IPS-NIHi11 (cell line): Measurements from ENCODE around the gene PYGO1.
A peak's percentile ranks its signal among the peaks of the same experiment; 100 is the strongest.
"Not testable (repeated sequence)": the region's sequence is repeated elsewhere in the genome, so short reads cannot be mapped to it uniquely, and the experiment has no call there.

Experiments used
- DNase-seq: peaks from one replicate; pipeline ENCODE4 v3.0.0; 2012; ENCODE audit warnings: mixed read lengths, low spot score

PYGO1 gene, protein sequence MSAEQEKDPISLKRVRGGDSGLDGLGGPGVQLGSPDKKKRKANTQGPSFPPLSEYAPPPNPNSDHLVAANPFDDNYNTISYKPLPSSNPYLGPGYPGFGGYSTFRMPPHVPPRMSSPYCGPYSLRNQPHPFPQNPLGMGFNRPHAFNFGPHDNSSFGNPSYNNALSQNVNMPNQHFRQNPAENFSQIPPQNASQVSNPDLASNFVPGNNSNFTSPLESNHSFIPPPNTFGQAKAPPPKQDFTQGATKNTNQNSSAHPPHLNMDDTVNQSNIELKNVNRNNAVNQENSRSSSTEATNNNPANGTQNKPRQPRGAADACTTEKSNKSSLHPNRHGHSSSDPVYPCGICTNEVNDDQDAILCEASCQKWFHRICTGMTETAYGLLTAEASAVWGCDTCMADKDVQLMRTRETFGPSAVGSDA

DNA sequence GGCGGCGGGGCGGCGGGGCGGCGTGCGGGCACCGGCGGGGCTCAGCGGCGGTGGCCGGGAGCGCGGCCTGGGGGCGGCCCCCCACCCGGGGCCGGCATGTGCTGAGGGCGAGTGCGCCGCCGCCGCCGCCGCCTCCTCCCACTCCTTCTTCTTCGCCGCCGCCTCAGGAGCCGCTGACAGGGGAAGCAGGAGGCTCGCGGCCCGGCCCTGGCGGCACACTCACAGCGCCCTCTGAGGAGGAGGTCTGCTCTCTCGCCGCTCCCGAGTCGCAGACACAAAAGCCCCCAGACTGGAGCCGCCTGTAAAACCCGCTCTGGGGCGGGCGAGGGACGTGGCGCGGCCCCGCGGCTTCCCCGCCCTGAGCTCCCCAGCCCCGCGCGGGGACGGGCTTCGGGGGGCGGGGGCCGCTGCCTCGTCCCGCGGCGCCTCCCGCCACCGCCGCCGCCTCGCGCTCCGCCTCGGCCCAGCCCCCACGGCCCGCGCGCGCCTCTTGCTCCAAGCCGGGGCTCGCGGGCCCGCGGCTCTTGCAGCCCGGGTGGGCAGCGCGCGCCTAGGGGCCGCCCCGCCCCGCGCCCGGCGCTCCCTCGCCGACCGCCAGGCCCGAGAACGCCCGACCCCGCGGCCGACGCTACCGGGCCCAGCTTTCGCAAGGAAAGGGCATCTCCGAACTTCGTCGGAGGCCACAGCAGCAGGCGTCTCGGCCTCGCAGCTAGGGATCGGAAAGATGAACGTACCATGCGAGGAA, at the start of gene PYGO1:
PYGO1 (minus strand) TSS at position 276 of the 745 bp plus-strand sequence. CDS start 462 bp downstream, outside the sequence.
- DNase-seq = peak; percentile 88

GRCh38 chr15:55637086-55637485, 48.9 kb upstream of the PYGO1 start:
- no peak for DNase-seq

DNA sequence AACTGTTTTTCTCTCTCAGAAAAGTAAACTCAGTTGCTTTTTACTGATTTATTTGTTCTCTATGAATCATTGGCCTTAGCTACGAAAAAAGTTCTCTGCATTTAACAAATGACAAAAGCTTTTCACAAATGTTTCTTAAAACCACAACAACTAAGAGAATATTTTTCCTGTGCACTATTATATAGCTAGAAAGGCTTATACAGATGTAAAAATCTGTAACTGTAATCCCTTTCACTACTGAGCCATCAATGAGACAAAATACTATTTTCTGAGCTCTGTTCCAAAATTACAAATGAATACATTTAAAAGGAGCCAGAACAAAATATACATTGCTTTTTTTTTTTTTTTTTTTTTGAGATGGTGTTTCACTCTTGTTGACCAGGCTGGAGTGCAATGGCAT, 45.6 kb upstream of the PYGO1 start:
- no peak for DNase-seq

DNA sequence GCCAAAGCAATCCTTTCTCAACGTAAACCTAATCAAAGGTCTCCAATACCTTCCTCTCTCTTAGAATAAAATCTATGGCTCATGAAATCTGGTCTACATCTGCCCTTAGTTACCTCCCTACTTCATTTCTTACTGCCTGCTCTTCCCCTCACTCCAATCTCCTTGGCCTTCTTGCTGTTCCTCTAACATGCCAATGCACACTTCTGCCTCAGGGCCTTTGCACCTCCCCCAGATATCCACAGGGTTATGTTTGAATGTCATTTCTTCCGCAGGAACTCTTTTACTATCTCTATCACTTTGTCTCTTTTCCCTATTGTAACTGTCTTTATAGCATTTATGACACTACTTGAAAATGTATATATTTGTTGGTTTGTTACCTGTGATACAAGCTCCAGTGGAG, 44.3 kb upstream of the PYGO1 start:
- DNase-seq = no peak

GRCh38 chr15:55630858-55631257, 42.7 kb upstream of the PYGO1 start:
- DNase-seq = no peak

DNA sequence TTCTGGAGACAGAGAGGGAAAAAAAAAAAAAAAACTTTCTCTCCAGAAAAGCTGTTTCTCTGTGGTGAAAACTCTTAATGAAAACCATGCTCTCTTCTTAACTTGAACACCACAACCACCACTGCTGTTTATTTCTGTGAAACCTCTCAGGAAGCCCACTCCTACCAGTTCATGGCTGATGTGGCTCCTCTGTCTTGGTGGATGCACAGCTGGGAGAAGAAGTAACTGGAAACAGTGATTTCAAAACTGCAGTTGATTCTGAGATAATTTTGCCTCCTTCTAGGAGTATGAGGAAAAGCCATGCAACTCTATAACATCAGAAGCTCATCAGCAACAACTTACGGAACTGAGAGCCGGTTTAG, 40.2 kb upstream of the PYGO1 start:
- no peak for DNase-seq

GRCh38 chr15:55627730-55628368, 39.7 kb upstream of the PYGO1 start:
- DNase-seq = peak; percentile 46

DNA sequence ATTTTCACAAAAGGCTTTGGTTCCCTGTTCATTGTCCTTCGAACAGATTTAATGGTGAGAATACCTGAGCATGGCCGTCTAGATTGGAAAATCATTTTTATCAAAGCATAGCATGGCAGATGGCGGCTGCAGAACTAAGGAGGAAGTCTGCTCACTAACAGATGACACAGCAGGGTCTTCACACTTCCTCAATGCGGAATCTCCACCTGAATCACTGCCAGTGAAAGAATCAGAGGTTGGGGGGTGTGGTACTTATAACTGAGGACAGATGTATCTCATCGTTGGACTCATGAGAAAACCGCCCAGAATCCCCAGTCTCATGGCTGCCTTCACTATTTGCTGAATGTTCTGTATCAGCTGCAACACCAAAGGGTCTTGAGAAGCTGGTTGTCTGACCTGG, 31.6 kb upstream of the PYGO1 start:
- no peak for DNase-seq

DNA sequence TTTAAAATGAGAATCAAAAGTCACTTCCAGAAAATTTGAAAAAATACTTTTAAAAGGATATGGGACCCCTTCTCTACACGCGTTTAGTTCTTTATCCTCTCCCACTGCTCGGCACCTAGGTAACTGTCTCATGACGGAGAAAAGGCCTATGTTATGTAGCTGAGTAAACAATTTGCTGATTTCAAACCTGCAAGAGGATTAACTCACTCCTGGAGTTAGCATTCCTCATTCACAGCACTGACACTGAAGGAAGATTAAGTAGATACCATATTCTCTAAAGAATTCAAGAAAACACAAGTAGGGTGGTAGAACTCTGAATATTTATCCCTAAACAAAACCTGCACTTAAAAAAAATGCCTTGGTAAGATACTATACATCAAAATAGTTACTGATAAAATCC, 30.2 kb upstream of the PYGO1 start:
- no peak for DNase-seq

DNA sequence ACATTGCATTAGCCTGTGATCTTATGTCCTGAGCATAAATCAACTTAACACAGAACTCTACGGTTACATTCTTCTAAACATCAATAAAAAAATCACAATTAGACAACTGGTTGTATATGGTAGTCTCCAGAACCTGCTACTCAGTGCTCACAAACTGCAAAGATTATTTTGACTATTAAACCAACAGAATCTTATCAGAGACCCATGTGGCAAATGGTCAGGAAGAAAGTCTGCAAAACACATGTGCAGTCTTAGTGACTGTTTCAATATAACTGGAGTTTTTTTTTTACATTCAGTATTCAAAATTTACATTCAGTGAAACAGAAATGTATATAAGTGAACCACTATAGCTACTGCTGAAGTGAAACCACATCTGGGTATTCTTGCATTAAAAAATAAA, 27.3 kb upstream of the PYGO1 start:
- no peak for DNase-seq

- DNase-seq = no peak
Observed at GRCh38 chr15:55613727-55614126, 25.6 kb upstream of the PYGO1 start.

DNA sequence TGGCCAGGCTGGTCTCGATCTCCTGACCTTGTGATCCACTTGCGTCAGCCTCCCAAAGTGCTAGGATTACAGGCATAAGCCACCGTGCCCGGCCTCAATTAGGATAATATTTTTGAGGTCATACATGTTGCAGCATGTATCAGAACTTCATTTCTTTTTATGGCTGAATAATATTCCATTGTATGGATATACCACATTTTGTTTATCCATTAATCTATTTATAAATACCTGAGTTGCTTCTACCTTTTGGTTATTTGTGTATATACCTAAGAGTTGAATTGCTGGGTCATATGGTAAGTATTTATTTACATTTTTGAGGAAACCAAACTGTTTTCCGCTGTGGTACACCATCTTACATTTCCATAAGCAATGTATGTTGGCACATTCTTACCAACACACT, 18.1 kb upstream of the PYGO1 start:
- no peak for DNase-seq

GRCh38 chr15:55601374-55601773, 13.2 kb upstream of the PYGO1 start:
- no peak for DNase-seq

DNA sequence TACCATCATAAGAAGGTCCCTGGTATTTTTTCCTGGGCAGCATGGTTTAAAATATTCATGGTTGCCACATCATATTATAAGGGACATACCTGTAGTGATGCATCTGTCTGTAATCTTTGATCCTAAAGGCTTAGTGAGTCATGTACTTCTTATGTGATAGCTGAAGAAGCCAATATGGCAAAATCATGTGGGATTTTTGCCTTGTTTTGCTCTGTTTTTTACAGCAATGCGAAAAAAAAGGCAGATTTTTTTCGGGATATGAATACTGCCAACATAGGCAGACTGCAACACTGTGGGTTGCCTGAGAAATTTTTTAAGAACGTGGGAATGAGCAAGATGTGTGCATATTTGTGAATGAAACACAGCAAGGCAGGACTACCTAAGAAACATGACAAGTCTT, 11.3 kb upstream of the PYGO1 start:
- DNase-seq = no peak

DNA sequence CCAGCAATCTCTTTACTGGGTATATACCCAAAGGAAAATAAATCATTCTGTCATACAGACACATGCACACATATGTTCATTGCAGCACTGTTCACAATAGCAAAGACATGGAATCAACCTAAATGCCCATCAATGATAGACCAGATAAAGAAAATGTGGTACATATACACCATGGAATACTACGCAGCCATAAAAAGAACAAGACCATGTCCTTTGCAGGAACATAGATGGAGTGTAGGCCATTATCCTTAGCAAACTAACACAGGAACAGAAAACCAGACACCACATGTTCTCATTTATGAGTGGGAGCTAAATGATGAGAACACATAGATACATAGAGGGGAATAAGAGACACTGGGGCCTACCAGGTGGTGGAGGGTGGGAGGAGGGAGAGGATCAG, 4.9 kb upstream of the PYGO1 start:
- DNase-seq = not testable (repeated sequence)

- DNase-seq = no peak
Observed at GRCh38 chr15:55590788-55591187, 2.6 kb upstream of the PYGO1 start.

GRCh38 chr15:55589287-55589686, 1.1 kb upstream of the PYGO1 start:
- no peak for DNase-seq

DNA sequence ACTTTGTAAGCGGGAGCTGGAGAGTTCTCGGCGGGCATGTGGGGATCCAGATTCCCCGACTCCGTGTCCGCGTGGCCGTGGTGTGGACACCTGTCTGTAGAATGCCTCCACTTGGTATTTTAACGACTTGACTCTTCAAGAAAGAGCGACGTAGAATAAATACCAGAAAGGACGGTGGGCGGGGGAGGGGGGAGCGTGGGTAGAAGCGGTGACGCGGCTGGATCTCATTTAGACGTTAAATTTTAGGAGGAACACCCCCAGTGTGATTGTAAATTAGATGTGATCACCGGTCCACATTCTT, 620 bp upstream of the PYGO1 start:
- no peak for DNase-seq

DNA sequence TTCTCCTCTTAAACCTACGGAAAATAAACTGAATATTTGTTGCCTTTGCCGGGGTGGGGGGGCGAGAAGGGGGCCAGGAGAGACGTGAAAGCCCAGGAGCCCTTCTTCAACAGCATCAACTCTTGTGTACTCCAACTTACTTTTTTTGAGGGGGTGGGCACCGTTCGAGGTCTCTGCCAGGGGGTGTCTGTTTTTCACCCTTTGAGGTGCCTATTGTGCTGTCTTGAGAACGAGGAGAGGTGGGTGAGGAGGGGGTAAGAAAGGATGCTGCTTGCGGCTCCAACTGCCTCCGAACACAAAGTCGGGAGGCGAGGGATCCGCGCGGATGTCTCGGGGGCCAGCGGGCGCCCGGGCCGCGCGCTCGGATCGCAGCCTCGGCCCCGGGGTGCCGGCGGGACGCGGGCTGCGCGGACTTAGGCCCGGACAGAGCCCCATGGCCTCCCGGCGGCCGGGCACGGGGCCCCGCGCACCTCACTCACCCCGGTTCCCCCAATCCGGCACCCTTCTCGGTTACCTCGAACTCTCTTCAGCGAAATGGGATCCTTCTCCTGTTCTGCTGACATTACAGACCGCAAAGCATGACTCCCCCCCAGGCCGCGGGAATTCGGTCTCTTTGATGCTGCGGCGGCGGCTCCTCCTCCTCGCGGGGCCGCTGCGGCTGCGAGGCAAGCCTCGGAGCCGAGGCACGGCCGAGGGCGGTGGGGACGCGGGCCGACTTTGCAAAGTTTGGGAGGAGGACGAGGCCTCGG, 650 bp downstream of the PYGO1 start:
- DNase-seq = peak; percentile 82

GRCh38 chr15:55586808-55587207, 1.3 kb downstream of the PYGO1 start:
- DNase-seq = no peak

- no peak for DNase-seq
Observed at GRCh38 chr15:55576943-55577342, 11.2 kb downstream of the PYGO1 start.

- DNase-seq = no peak
Observed at GRCh38 chr15:55574096-55574495, 14.0 kb downstream of the PYGO1 start.

DNA sequence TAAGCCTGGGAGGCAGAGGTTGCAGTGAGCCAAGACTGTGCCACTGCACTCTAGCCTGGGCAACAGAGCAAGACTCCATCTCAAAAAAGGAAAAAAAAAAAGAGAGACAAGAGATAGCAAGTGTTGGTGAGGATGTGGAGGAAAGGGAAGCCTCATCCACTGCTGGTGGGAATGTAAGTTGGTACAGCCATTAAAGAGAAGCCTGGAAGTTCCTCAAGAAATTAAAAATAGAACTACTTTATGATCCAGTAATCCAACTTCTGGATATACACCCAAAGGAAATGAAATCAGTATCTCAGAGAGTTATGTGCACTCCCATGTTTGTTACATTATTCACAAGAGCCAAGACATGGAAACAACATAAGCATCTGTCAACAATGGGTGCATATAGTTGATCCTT, 14.9 kb downstream of the PYGO1 start:
- DNase-seq = no peak
